Stimulated activated CD8-positive, alpha-beta memory T cell treated with anti-CD3 and anti-CD28 coated beads, Interleukin-4, amount 100 ng/mL, for 4 hours (primary cell): ENCODE results near the gene TEX38.
"Not testable (repeated sequence)": the region's sequence is repeated elsewhere in the genome, so short reads cannot be mapped to it uniquely, and the experiment has no call there.

Experiments used
- DNase-seq, 2 donors: peaks; one replicate each; pipeline ENCODE4 v3.0.0-alpha.2; 2020; ENCODE audit warnings: low read depth in 2 of 2, low spot score in 1 of 2

TEX38 gene

DNA sequence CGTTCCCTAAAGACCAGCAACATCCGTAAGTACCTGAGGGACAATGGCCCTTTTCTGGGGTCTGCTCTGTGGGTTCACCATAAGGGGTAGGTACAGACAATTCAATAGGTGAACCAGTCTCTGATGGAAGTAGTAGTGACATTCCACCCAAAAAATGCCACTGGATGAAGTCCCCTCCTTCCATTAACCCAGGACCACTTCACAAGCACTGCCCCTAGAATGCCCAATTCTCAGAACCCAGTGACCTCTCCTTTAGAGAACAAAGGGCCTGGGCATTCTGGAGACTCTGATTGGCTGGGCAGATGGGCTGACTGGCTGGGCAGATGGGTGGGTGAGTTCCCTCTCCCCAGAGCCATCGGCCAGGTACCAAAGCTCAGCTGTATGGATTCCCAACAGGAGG lies at the start of gene TEX38:
Gene TEX38 (plus strand): TSS at position 301 of the 400 bp plus-strand sequence. CDS start 81 bp downstream, at position 382.
- no peak for DNase-seq

GRCh38 chr1:46621930-46622329 lies 49.7 kb upstream of the TEX38 start:
- no peak for DNase-seq

- no peak for DNase-seq
Observed at GRCh38 chr1:46622344-46622743, 49.3 kb upstream of the TEX38 start.

DNA sequence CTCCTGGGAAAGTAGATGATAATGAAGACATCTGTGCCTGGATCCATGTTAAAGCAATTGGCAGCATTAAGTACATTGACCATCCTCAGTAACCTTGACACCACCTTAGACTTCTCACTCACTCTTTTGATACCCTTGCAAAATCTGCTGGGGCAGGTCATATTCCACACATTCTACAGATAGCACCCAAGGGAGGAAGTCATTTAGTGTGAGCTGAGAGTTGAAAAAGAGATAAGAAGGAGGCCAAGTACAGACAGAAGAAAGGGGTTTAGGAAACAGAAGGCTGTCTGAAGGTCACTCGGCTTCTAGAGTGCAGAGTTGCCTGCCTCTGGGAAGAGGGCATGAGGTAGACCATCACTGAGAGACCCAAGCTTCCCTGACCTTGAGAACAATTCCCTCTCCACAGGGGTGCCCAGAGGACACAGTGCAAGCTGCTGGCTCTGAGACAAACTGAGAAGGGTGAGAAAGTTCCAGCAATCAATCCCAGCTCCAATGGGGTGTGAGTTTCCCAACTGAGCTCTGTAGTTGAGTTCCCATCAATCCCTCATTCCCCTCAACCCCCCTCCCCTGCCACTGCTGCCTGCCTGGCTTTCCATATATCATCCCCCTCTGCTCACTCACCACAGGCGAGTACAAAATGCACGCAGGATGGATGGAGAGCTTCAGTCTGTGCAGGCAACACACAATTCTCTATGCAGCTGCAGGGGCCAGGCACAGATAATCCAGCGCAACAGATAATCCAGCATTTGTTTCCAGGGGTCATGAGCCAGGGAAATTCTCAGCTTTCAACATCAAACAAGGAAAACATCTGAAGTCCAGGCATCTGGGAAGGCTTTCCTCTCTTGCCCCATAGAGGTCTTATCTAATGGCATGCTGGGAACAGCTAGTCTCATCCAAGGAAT lies 47.7 kb upstream of the TEX38 start:
- DNase-seq: no peak

DNA sequence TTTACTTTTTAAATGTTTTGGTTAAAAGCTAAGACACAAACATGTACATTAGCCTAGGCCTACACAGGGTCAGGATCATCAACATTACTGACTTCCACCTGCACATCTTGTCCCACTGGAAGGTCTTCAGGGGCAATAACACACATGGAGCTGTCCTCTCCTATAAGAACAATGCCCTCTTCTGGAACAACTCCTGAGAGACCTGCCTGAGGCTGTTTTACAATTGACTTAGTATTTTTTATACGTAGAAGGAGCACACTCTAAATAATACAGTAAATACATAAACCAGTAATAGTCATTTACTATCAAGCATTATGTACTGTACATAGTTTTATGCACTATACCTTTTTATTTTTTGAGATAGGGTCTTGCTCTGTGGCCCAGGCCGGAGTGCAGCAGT lies 40.9 kb upstream of the TEX38 start:
- no peak for DNase-seq

GRCh38 chr1:46635205-46635604 lies 36.4 kb upstream of the TEX38 start:
- DNase-seq: no peak

- DNase-seq: no peak
Observed at GRCh38 chr1:46637444-46638083, 34.1 kb upstream of the TEX38 start.

DNA sequence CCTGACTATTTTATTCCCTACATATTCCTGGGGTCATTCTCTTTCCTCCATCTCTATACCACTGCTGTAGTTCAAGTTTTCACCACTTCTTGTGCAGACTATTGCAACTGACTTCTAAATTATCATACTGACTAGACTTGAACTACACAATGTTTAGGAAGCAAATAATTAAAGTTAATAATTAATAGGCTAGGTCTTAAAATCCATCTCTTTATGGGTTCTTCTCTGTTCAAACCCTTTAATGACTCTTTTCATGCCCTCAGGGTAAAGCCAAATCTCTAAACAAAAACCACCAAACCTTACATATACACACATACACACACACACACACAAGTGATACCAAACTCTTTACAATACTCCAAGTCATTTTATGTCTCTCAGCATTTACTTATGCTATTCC lies 32.7 kb upstream of the TEX38 start:
- no peak for DNase-seq

DNA sequence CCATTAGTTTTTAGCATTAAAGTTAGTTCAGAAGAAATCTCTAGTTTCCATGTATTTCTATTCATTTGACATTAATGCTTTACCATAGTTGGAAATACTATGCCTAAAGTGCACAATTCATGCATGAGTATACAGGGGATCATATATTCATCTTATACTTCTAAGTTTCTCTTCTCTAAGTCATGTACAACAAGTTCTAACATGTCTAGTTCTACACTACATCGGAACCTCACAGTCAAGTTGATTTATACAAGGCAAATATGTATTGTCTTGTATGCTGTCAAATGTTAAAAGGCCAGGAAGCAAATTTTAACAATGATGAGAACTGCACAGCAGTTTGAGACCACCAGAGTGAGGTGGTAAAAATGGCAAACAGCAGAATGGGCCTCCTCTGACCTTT lies 32.1 kb upstream of the TEX38 start:
- no peak for DNase-seq

GRCh38 chr1:46642115-46642680 lies 29.5 kb upstream of the TEX38 start:
- DNase-seq: no peak

DNA sequence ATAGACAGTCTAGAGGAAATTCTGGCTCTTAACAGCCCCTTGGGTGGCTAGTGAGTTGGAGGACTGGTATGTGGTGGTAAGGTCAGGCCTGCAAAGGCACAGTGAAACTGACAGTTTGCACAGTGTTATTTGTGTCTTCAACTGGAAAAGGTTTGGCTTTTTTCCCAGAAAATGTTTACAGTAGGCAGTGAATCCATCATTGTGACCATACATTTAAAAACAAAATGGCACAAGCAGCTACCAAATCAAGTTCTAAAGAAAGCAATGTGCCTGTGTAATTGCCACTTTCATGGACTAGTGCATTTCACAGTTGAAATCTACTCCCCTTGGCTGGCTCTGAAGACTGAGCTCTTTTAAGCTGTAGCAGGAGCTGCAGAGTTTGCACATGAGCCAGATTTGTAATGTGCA lies 28.3 kb upstream of the TEX38 start:
- DNase-seq: no peak

DNA sequence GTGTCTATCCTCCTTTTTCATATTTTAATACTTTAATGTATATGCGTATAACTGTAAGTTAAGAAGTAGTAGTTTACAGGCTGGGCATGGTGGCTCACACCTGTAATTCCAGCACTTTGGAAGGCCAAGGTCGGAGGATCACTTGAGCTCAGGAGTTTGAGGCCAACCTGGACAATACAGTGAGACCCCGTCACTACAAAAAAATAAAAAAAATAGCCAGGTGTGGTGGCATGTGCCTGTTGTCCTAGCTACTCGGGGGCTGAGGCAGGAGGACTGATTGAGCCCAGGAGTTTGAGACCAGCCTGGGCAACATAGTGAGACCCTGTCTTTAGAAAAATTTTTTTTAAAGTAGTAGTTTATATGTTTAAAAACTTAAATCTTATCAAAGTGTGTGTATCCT lies 25.8 kb upstream of the TEX38 start:
- DNase-seq: no peak

GRCh38 chr1:46646331-46646730 lies 25.3 kb upstream of the TEX38 start:
- DNase-seq: no peak

DNA sequence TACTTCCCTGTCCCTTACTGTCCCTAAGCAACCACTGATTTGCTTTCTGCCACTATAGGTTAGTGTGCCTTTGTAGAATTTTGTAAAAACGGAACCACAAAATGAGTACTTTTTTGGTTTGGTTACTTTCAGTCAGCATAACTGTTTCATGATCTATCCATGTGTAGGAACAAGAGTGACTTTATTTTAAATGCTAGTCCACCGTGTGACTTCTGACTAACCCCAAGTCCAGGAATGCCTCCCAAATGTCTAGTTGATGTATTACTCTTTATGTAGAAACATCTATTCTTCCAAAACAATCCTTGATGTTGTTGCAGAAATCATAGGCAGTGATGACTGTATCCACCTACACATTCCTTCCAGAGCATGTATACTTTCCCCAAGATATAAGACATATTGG lies 24.8 kb upstream of the TEX38 start:
- no peak for DNase-seq

- no peak for DNase-seq
Observed at GRCh38 chr1:46647611-46648010, 24.0 kb upstream of the TEX38 start.

DNA sequence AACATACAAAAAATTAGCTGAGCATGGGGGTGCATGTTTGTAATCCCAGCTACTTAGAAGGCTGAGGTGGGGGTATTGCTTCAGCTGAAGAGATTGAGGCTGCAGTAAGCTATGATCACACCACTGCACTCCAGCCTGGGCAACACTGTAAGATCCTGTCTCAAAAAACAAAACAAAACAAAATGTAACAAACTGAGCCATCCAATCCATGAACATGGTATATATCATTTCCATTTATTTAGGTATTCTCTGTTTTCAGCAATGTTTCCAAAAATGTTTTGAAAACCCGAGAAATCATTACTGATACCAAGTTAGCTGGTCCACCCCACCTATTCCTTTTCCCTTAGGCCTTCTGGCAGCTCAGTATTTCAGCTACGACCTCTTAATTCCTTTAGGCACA lies 21.9 kb upstream of the TEX38 start:
- no peak for DNase-seq

DNA sequence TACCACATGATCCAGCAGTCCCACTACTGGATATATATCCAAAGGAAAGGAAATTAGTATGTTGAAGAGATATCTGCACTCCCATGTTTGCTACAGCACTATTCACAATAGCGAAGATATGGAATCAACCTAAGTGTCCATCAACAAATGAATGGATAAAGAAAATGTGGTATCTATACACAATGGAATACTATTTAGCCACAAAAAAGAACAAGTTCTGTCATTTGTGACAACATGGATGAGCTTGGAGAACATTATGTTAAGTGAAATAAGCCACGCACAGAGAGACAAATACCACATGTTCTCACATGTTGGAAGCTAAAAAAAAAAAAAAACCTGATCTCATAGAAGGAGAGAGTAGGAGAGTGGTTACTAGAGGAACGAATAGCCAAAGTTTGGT lies 21.2 kb upstream of the TEX38 start:
- DNase-seq: no peak

GRCh38 chr1:46651152-46651551 lies 20.5 kb upstream of the TEX38 start:
- DNase-seq: not testable (repeated sequence)

DNA sequence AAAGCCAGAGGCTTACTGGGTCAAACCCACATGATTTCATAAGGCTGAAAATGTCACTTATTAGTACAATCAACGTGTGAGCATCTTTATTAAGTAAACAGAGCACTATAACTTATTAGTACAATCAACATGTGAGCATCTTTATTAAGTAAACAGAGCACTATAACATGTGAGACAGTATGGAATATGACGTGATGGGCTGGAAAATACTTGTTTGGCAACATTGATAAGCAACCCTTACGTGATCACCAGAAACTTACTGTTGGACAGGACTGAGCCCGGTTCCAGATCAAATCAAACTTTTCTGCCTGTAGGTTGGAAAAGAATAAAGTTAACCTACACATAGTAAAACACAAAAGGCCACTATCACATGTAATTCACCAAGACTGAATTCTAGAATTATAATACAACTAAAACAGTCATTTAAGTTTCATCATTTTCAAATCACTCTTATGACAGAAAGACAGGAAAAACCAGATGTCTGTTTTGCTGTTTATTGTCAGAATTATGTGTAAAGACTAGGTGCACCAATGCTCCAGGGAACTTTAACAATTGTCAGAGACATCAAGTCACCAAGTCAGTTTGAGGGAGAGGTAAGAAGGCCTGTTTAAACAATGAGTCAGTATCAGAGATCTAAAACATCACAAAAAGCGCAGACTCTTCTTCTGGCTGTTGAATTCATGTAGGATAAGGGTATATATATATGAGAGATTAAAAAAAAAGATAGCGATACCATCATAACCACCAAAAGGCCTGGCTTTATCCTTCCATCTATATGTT lies 19.1 kb upstream of the TEX38 start:
- DNase-seq: no peak

GRCh38 chr1:46653405-46653958 lies 18.2 kb upstream of the TEX38 start:
- no peak for DNase-seq

DNA sequence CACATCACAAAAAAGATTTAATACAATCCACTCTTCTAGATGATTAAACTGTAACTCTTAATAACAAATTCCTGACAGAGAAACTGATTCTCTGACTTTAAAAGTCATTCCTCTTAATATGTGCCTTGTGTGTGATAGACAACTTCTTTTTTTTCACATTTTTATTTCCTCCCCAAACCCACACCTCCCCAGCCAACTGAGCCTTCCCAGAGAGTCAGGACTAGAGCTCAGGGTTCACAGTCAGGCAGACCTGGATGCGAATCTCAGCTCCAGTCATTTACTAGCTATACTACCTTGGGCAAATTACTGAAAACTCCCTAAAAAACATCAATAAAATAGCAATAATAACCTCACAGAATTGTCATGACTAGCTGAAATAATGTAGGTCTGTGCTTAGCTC lies 17.6 kb upstream of the TEX38 start:
- DNase-seq: no peak
